ENCODE data around the gene NCOA1. TPM values are rescaled to one million over a fixed set of nuclear protein-coding genes. Genes with fewer than 3 reads are reported as not detected.

The NCOA1 gene
- total RNA-seq, 1 experiment from 2014 or later: 15.4 TPM

GRCh38 chr2:24542269-24542872 lies 51.3 kb downstream of the NCOA1 start:
- H3K9me3 Mint-ChIP-seq (ENCODE audit: unreplicated experiment): peaks cover 30% of the 10 kb centered on the region
- H3K27me3 Mint-ChIP-seq (ENCODE audit: insufficient read depth, unreplicated experiment): no peaks in the 10 kb centered on the region
- POLR2A ChIA-PET: no interaction called here
- no TSS peak for BruUV-seq (replicated peaks)
- no peaks in the 10 kb centered on the region for H3K36me3 Mint-ChIP-seq (ENCODE audit: insufficient read depth, unreplicated experiment)
- no peak overlapping the region for H3K27ac Mint-ChIP-seq (ENCODE audit: low read depth, unreplicated experiment)
- DNase-seq (ENCODE audit: unreplicated experiment): no peak
- H3K4me1 Mint-ChIP-seq (ENCODE audit: insufficient read depth, unreplicated experiment): no peaks in the 10 kb centered on the region
- CTCF ChIA-PET: interaction anchor here (0.7 kb wide), 1 partner anchor 21 kb away, joined by 3 read pairs; no protein-coding TSS in a partner anchor
- no peak for TF ChIP-seq CTCF (IDR thresholded peaks at IDR 0.05; ENCODE audit: unreplicated experiment)
- intact Hi-C loops (cut with micrococcal nuclease): no loop called here
- H3K4me3 Mint-ChIP-seq (ENCODE audit: unreplicated experiment): no peak overlapping the region

GRCh38 chr2:24543252-24543651 lies 52.2 kb downstream of the NCOA1 start:
- Mint-ChIP-seq H3K4me3 (ENCODE audit: unreplicated experiment) (no peak overlapping the region), H3K36me3 (ENCODE audit: insufficient read depth, unreplicated experiment) (no peaks in the 10 kb centered on the region), H3K9me3 (ENCODE audit: unreplicated experiment) (peaks cover 30% of the 10 kb centered on the region), H3K4me1 (ENCODE audit: insufficient read depth, unreplicated experiment) (no peaks in the 10 kb centered on the region), H3K27me3 (ENCODE audit: insufficient read depth, unreplicated experiment) (no peaks in the 10 kb centered on the region), H3K27ac (ENCODE audit: low read depth, unreplicated experiment) (no peak overlapping the region)
- BruUV-seq (replicated peaks): no TSS peak
- ChIA-PET CTCF (interaction anchor here (0.5 to 0.7 kb wide), 2 partner anchors 20 to 106 kb away, joined by 3 read pairs; no protein-coding TSS in a partner anchor), POLR2A (no interaction called here)
- no peak for DNase-seq (ENCODE audit: unreplicated experiment)
- no peak for TF ChIP-seq CTCF (IDR thresholded peaks at IDR 0.05; ENCODE audit: unreplicated experiment)
- intact Hi-C loops (cut with micrococcal nuclease): no loop called here

- no TSS peak for BruUV-seq (replicated peaks)
- Mint-ChIP-seq H3K27me3 (ENCODE audit: insufficient read depth, unreplicated experiment) (no peaks in the 10 kb centered on the region), H3K27ac (ENCODE audit: low read depth, unreplicated experiment) (no peak overlapping the region), H3K4me1 (ENCODE audit: insufficient read depth, unreplicated experiment) (no peaks in the 10 kb centered on the region), H3K4me3 (ENCODE audit: unreplicated experiment) (no peak overlapping the region), H3K9me3 (ENCODE audit: unreplicated experiment) (peaks cover 30% of the 10 kb centered on the region), H3K36me3 (ENCODE audit: insufficient read depth, unreplicated experiment) (no peaks in the 10 kb centered on the region)
- no peak for TF ChIP-seq CTCF (IDR thresholded peaks at IDR 0.05; ENCODE audit: unreplicated experiment)
- intact Hi-C loops (cut with micrococcal nuclease): no loop called here
- ChIA-PET POLR2A (no interaction called here), CTCF (interaction anchor here (0.6 kb wide), 1 partner anchor 99 kb away, joined by 3 read pairs; no protein-coding TSS in a partner anchor)
- DNase-seq (ENCODE audit: unreplicated experiment): no peak
Measured at GRCh38 chr2:24544456-24545115, 53.5 kb downstream of the NCOA1 start.

- no TSS peak for BruUV-seq (replicated peaks)
- H3K9me3 Mint-ChIP-seq (ENCODE audit: unreplicated experiment): peaks cover 28% of the 10 kb centered on the region
- H3K36me3 Mint-ChIP-seq (ENCODE audit: insufficient read depth, unreplicated experiment): no peaks in the 10 kb centered on the region
Measured at GRCh38 chr2:24546669-24547068, 55.6 kb downstream of the NCOA1 start.

More at GRCh38 chr2:24546669-24547068, 55.6 kb downstream of the NCOA1 start:
- POLR2A ChIA-PET: no interaction called here
- Mint-ChIP-seq H3K4me1 (ENCODE audit: insufficient read depth, unreplicated experiment) (no peaks in the 10 kb centered on the region), H3K4me3 (ENCODE audit: unreplicated experiment) (no peak overlapping the region), H3K27ac (ENCODE audit: low read depth, unreplicated experiment) (no peak overlapping the region), H3K27me3 (ENCODE audit: insufficient read depth, unreplicated experiment) (no peaks in the 10 kb centered on the region)
- no peak for DNase-seq (ENCODE audit: unreplicated experiment)
- no peak for TF ChIP-seq CTCF (IDR thresholded peaks at IDR 0.05; ENCODE audit: unreplicated experiment)
- CTCF ChIA-PET: interaction anchor here (0.7 to 1.1 kb wide), 2 partner anchors 9 to 26 kb away, joined by 3 read pairs; no protein-coding TSS in a partner anchor
- intact Hi-C loops (cut with micrococcal nuclease): no loop called here

Data from MCF 10A (cell line).